Measurements from ENCODE around the gene BMPR1A. TPM values are rescaled to one million over a fixed set of nuclear protein-coding genes. Genes with fewer than 3 reads are reported as not detected.

Gene BMPR1A
- total RNA-seq, 1 experiment from 2014 or later: 42.6 TPM

DNA sequence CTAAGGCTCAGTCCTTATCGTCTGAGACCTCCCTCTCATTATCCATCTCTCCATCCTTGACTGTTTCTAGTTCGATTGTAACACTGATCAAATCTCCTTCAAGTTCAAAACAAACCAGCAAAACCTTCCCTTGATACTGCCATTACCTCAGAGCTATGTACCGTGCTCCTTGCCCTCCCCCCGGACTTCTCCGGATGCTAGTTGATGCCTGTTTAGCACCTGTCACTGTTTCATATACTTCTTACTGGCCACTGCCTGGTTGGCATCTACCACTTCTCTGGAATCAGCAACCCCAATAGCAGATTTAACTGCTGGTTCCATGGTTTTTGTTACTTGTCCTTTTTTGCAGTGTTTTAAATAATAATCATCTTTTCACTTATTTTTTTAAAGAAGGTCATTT, 64.1 kb downstream of the BMPR1A start:
- Histone ChIP-seq H3K4me2 (ENCODE audit: low read length) (no peak overlapping the region), H3K9me3 (ENCODE audit: control insufficient read depth in 1 of 2, insufficient read depth in 1 of 2, low read depth in 1 of 2, low read length in 2 of 2) (no peaks in the 10 kb centered on the region), H3K36me3 (ENCODE audit: control insufficient read depth in 1 of 2, insufficient read depth in 2 of 2, low read length in 2 of 2) (no peaks in the 10 kb centered on the region), H3K9me2 (ENCODE audit: insufficient read depth) (no peaks in the 10 kb centered on the region), H3K27ac (ENCODE audit: low read depth, low read length) (no peak overlapping the region), H2AFZ (ENCODE audit: low read depth, low read length, poor library complexity, severe bottlenecking) (no peak overlapping the region), H3K4me1 (ENCODE audit: control insufficient read depth in 1 of 2, insufficient read depth in 2 of 2, low read length in 2 of 2) (no peaks in the 10 kb centered on the region), H3K4me3 (replicated peaks in 1 of 2; ENCODE audit: low read depth in 1 of 2, low read length in 2 of 2) (no peak overlapping the region), H3K9ac (ENCODE audit: low read length) (no peak overlapping the region), H4K20me1 (ENCODE audit: insufficient read depth) (no peaks in the 10 kb centered on the region), H3K27me3 (ENCODE audit: insufficient read depth, low read length) (no peaks in the 10 kb centered on the region), H3K79me2 (ENCODE audit: insufficient read depth, low read length) (peaks cover 46% of the 10 kb centered on the region)
- ATAC-seq (no peak), DNase-seq (ENCODE audit: low read depth, low spot score) (no peak)
- POLR2A ChIA-PET: no interaction called here
- intact Hi-C loops (cut with micrococcal nuclease): no loop called here
- RAD21 ChIA-PET (ENCODE audit: low non-redundant PET in 1 of 2, low total read pairs in 2 of 2, uncharacterized antibody in 2 of 2, unreplicated experiment in 2 of 2): no interaction called here
- CTCF ChIA-PET: interaction anchor here (0.6 kb wide), 1 partner anchor 100 kb away, joined by 3 read pairs; no protein-coding TSS in a partner anchor
- TF ChIP-seq EZH2 (IDR thresholded peaks at IDR 0.05) (no peak), EGR1 (IDR thresholded peaks at IDR 0.05; ENCODE audit: low read depth) (no peak), SIN3A (IDR thresholded peaks at IDR 0.05; ENCODE audit: low read depth) (no peak), ZFX (IDR thresholded peaks at IDR 0.05) (no peak), TCF7L2 (IDR thresholded peaks at IDR 0.05; ENCODE audit: borderline replicate concordance, extremely low read depth, insufficient read depth, insufficient read length) (no peak), JUND (IDR thresholded peaks at IDR 0.05) (no peak), POLR2A (IDR thresholded peaks at IDR 0.05; ENCODE audit: borderline replicate concordance, extremely low read depth, insufficient read depth, insufficient read length) (no peak), ELF1 (IDR thresholded peaks at IDR 0.05; ENCODE audit: borderline replicate concordance, low read depth) (no peak), SP1 (IDR thresholded peaks at IDR 0.05; ENCODE audit: low read depth) (no peak), CEBPB (IDR thresholded peaks at IDR 0.05; ENCODE audit: low read depth) (no peak), EZH2phosphoT487 (IDR thresholded peaks at IDR 0.05; ENCODE audit: borderline replicate concordance) (no peak), RAD21 (IDR thresholded peaks at IDR 0.05; ENCODE audit: low read depth) (no peak), ZNF274 (IDR thresholded peaks at IDR 0.05; ENCODE audit: low read depth, low read length) (no peak), ZBTB33 (IDR thresholded peaks at IDR 0.05; ENCODE audit: extremely low read depth, insufficient replicate concordance, low read length) (no peak), FOSL1 (IDR thresholded peaks at IDR 0.05; ENCODE audit: low read depth) (no peak), POLR2AphosphoS5 (IDR thresholded peaks at IDR 0.05; ENCODE audit: low read depth, low read length) (no peak), CBX3 (IDR thresholded peaks at IDR 0.05; ENCODE audit: low read depth) (no peak)
- TF ChIP-seq, protein P1, sequence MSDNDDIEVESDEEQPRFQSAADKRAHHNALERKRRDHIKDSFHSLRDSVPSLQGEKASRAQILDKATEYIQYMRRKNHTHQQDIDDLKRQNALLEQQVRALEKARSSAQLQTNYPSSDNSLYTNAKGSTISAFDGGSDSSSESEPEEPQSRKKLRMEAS (IDR thresholded peaks at IDR 0.05): no peak
- TF ChIP-seq, protein P2, sequence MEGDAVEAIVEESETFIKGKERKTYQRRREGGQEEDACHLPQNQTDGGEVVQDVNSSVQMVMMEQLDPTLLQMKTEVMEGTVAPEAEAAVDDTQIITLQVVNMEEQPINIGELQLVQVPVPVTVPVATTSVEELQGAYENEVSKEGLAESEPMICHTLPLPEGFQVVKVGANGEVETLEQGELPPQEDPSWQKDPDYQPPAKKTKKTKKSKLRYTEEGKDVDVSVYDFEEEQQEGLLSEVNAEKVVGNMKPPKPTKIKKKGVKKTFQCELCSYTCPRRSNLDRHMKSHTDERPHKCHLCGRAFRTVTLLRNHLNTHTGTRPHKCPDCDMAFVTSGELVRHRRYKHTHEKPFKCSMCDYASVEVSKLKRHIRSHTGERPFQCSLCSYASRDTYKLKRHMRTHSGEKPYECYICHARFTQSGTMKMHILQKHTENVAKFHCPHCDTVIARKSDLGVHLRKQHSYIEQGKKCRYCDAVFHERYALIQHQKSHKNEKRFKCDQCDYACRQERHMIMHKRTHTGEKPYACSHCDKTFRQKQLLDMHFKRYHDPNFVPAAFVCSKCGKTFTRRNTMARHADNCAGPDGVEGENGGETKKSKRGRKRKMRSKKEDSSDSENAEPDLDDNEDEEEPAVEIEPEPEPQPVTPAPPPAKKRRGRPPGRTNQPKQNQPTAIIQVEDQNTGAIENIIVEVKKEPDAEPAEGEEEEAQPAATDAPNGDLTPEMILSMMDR (IDR thresholded peaks at IDR 0.05 in 2 of 3, conservative IDR thresholded peaks at IDR 0.05 in 1 of 3; ENCODE audit: borderline replicate concordance in 1 of 3, insufficient read depth in 1 of 3, low read depth in 2 of 3, low read length in 2 of 3): no peak
- no TSS peak for BruUV-seq (replicated peaks)
